CD14-positive monocyte (primary cell): Measurements from ENCODE around the gene C2. TPM values are rescaled to one million over a fixed set of nuclear protein-coding genes. Genes with fewer than 3 reads are reported as not detected.

Source experiments
- DNase-seq, 3 donors: peaks; one replicate each; pipeline ENCODE4 v3.0.0-alpha.2; 2011 to 2022
- H2AFZ ChIP-seq: 2 replicates; pipeline ENCODE4 v1.6.0; 2012; ENCODE audit warnings: mild to moderate bottlenecking, low read depth, low read length, inconsistent platforms; ENCODE audit not compliant: insufficient read depth, poor library complexity, severe bottlenecking
- H3K27ac ChIP-seq, 2 donors: 1 replicate in 1 of 2; 2 replicates in 1 of 2; pipeline ENCODE4 v1.5.1; 2012 to 2013; ENCODE audit warnings: low read length in 2 of 2, control low read depth in 1 of 2, inconsistent platforms in 1 of 2, low read depth in 1 of 2, mild to moderate bottlenecking in 1 of 2
- H3K27me3 ChIP-seq, 2 donors: one replicate each; pipeline versions ENCODE4 v1.6.0 to v1.6.1; 2011 to 2013; ENCODE audit warnings: low read length in 2 of 2; ENCODE audit not compliant: control insufficient read depth in 2 of 2, insufficient read depth in 2 of 2
- H3K36me3 ChIP-seq, 2 donors: replicated peaks in 1 of 2; 1 replicate in 1 of 2; 2 replicates in 1 of 2; pipeline versions ENCODE4 v1.5.1 to v1.6.1; 2012 to 2013; ENCODE audit warnings: low read length in 2 of 2, control low read depth in 1 of 2, inconsistent platforms in 1 of 2, mild to moderate bottlenecking in 1 of 2; ENCODE audit not compliant: insufficient read depth in 2 of 2, control insufficient read depth in 1 of 2
- H3K4me1 ChIP-seq, 2 donors: 1 replicate in 1 of 2; 2 replicates in 1 of 2; pipeline versions ENCODE4 v1.5.1 to v1.6.1; 2012 to 2013; ENCODE audit warnings: low read length in 2 of 2, control low read depth in 1 of 2, inconsistent platforms in 1 of 2, mild to moderate bottlenecking in 1 of 2, moderate library complexity in 1 of 2; ENCODE audit not compliant: insufficient read depth in 2 of 2, control insufficient read depth in 1 of 2
- H3K4me2 ChIP-seq: replicated peaks from 2 replicates; pipeline ENCODE3; 2012; ENCODE audit warnings: low read length, moderate library complexity, mild to moderate bottlenecking; ENCODE audit not compliant: poor library complexity, severe bottlenecking; ENCODE audit errors: extremely low read depth
- H3K4me3 ChIP-seq, 3 experiments: fragments of 200-600 bp in 1 of 3; sonication (generic) in 1 of 3; replicated peaks in 1 of 3; 1 replicate in 2 of 3; 2 replicates in 1 of 3; pipeline ENCODE4 v1.5.1; 2011 to 2013; ENCODE audit warnings: low read length in 3 of 3, mild to moderate bottlenecking in 3 of 3, control low read depth in 2 of 3, low read depth in 2 of 3, inconsistent platforms in 1 of 3, moderate library complexity in 1 of 3
- H3K79me2 ChIP-seq: 2 replicates; pipeline ENCODE4 v1.6.0; 2012; ENCODE audit warnings: mild to moderate bottlenecking, control low read depth, inconsistent platforms, low read length, moderate library complexity; ENCODE audit not compliant: insufficient read depth
- H3K9ac ChIP-seq: 2 replicates; pipeline ENCODE4 v1.6.0; 2017; ENCODE audit warnings: low read length, mild to moderate bottlenecking; ENCODE audit not compliant: insufficient read depth, poor library complexity, severe bottlenecking
- H3K9me3 ChIP-seq, 2 donors: replicated peaks in 1 of 2; 1 replicate in 1 of 2; 2 replicates in 1 of 2; pipeline versions ENCODE4 v1.5.1 to v1.6.1; 2012 to 2013; ENCODE audit warnings: low read length in 2 of 2, control low read depth in 1 of 2; ENCODE audit not compliant: control insufficient read depth in 1 of 2, insufficient read depth in 1 of 2
- H4K20me1 ChIP-seq: 2 replicates; pipeline ENCODE4 v1.6.0; 2012; ENCODE audit warnings: mild to moderate bottlenecking, low read length, control low read depth, moderate library complexity; ENCODE audit not compliant: insufficient read depth
- H3K27ac Mint-ChIP-seq, 7 donors: one replicate each; pipeline ENCODE4 v1.8.0; 2020; ENCODE audit warnings: mild to moderate bottlenecking in 7 of 7, mixed read lengths in 7 of 7, moderate library complexity in 6 of 7, inconsistent platforms in 2 of 7
- H3K27me3 Mint-ChIP-seq, 3 donors: one replicate each; pipeline ENCODE4 v1.8.0; 2021 to 2022; ENCODE audit warnings: low read depth in 3 of 3, mild to moderate bottlenecking in 3 of 3, mixed read lengths in 3 of 3, moderate library complexity in 3 of 3, inconsistent platforms in 1 of 3
- H3K36me3 Mint-ChIP-seq, 2 donors: one replicate each; pipeline ENCODE4 v1.8.0; 2020; ENCODE audit warnings: mixed read lengths in 2 of 2, inconsistent platforms in 1 of 2, mild to moderate bottlenecking in 1 of 2
- H3K4me1 Mint-ChIP-seq: one replicate; pipeline ENCODE4 v1.8.0; 2020; ENCODE audit warnings: mild to moderate bottlenecking, mixed read lengths
- H3K4me3 Mint-ChIP-seq, 2 donors: one replicate each; pipeline ENCODE4 v1.8.0; 2020; ENCODE audit warnings: mild to moderate bottlenecking in 2 of 2, mixed read lengths in 2 of 2, moderate library complexity in 1 of 2
- H3K9me3 Mint-ChIP-seq, 7 donors: one replicate each; pipeline ENCODE4 v1.8.0; 2020 to 2022; ENCODE audit warnings: mixed read lengths in 7 of 7, mild to moderate bottlenecking in 6 of 7, moderate library complexity in 6 of 7, inconsistent platforms in 2 of 7
- WGBS: methylation state at CpG from one replicate; pipeline ENCODE4 v1.1.5; 2013; ENCODE audit warnings: missing lambda C conversion rate; ENCODE audit not compliant: insufficient coverage; 5-methylcytosine and 5-hydroxymethylcytosine counted together
- intact Hi-C, 2 donors: fragments of 100-400 bp; cut with micrococcal nuclease; formaldehyde crosslinking; loops; one replicate each; pipeline versions ENCODE4 v1.15.0 to v1.15.1; 2023
- polyA plus RNA-seq, 3 donors: library from polyadenylated mRNA; depleted of rRNA in 1 of 3; unstranded in 2 of 3; stranded (reverse) in 1 of 3; fragments of 300-500 nt in 2 of 3; fragments of >200 nt in 1 of 3; fragmentation: Illumina TruSeq in 2 of 3; gene quantifications; 1 replicate in 2 of 3; 2 replicates in 1 of 3; pipeline ENCODE4 v1.2.3, GENCODE V29; 2012 to 2021
- TF ChIP-seq, protein P1 (sequence below): fragments of 200-600 bp; IDR thresholded peaks from one replicate; pipeline ENCODE4 v1.8.0; 2022; ENCODE audit warnings: antibody characterized with exemption, mild to moderate bottlenecking

C2 gene
- polyA plus RNA-seq, 3 donors: 5.4 to 7.2 (median 6.5) TPM

DNA sequence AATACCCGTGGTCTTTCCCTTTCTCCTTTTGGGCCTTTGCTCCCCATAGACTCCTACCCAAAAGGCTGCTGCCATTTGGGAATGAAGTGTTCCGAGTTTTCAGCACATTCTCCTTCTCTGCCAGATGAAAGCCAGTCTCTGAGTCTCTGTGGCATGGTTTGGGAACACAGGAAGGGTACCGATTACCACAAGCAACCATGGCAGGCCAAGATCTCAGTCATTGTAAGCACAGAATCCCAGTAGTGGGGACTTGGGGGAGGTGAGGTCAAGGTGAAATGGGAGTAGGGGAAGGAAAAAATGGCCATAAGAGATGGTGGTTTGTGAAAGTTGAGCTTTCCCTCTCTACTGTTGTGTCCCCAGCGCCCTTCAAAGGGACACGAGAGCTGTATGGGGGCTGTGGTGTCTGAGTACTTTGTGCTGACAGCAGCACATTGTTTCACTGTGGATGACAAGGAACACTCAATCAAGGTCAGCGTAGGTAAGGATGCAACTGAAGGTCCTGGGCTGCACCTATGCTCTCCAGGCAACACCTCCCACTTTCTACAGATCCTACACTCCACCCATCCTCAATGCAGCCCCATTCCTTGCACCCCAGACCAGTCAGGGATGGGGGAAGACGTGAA lies 22.5 kb downstream of the C2 start:
- H2AFZ ChIP-seq: no peak overlapping the region
- no peaks in the 10 kb centered on the region for H4K20me1 ChIP-seq
- peaks cover 3 to 4% of the 10 kb centered on the region in 2 donors for H3K4me1 ChIP-seq
- H3K9ac ChIP-seq: no peak overlapping the region
- Mint-ChIP-seq H3K36me3 (peaks cover 35 to 37% of the 10 kb centered on the region in 2 donors), H3K4me1 (peaks cover 20% of the 10 kb centered on the region), H3K4me3 (no peak overlapping the region), H3K27me3 (peaks cover 5 to 18% (median 15%) of the 10 kb centered on the region in 3 donors), H3K9me3 (peaks cover 0 to 1% (median 0%) of the 10 kb centered on the region in 7 donors), H3K27ac (no peak overlapping the region)
- H3K27ac ChIP-seq: no peak overlapping the region
- WGBS: 100% methylated on average over 3 of the region's 7 CpGs
- peaks cover 44% of the 10 kb centered on the region in 2 donors for H3K36me3 ChIP-seq
- intact Hi-C loops: loop anchor here in 1 of 2 donors (5.0 to 10.0 kb wide), 3 partner anchors 53 to 405 kb away; partner anchors contain the start of genes ATP6V1G2, DDX39B, EHMT2 and NFKBIL1
- DNase-seq: no peak
- TF ChIP-seq, protein P1, sequence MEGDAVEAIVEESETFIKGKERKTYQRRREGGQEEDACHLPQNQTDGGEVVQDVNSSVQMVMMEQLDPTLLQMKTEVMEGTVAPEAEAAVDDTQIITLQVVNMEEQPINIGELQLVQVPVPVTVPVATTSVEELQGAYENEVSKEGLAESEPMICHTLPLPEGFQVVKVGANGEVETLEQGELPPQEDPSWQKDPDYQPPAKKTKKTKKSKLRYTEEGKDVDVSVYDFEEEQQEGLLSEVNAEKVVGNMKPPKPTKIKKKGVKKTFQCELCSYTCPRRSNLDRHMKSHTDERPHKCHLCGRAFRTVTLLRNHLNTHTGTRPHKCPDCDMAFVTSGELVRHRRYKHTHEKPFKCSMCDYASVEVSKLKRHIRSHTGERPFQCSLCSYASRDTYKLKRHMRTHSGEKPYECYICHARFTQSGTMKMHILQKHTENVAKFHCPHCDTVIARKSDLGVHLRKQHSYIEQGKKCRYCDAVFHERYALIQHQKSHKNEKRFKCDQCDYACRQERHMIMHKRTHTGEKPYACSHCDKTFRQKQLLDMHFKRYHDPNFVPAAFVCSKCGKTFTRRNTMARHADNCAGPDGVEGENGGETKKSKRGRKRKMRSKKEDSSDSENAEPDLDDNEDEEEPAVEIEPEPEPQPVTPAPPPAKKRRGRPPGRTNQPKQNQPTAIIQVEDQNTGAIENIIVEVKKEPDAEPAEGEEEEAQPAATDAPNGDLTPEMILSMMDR: no peak
- H3K9me3 ChIP-seq: no peaks in the 10 kb centered on the region
- H3K4me3 ChIP-seq: no peak overlapping the region
- H3K4me2 ChIP-seq: no peak overlapping the region
- no peaks in the 10 kb centered on the region for H3K79me2 ChIP-seq
- H3K27me3 ChIP-seq: no peaks in the 10 kb centered on the region

DNA sequence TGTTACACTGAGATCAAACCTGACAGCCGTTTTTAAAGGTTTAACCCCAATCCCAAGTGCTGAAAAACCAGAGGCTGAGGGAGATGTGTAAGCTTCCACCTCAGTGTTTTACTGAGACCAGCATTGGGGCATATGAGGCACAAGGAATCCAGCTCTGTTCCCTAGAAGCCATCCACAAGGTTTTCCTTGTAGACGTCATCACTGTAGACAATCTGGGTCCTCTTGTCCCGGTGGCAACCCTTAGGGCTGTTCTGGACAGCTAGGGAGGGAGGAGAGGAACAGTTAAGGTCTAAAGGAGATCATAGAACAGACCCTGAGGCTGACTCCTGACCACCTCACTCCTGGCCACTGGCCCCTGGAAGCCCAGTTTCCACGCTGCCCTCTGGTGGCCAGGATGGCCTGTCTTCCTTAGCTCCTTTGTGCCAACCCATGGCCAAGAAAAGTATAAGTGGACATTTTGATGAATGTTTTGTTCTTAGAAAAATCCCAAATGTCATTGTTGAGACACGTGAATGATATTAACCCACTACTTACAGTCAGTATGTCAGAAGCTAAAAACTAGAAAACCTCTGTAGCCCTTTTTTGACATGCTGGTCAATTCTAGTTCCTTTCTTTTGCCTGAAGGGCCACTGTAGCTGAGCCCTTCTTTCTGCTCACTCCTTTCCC lies 24.8 kb downstream of the C2 start:
- Histone ChIP-seq H2AFZ (no peak overlapping the region), H3K9me3 (no peaks in the 10 kb centered on the region), H3K4me2 (no peak overlapping the region), H4K20me1 (no peaks in the 10 kb centered on the region), H3K4me1 (no peaks in the 10 kb centered on the region), H3K36me3 (peaks cover 61 to 67% of the 10 kb centered on the region in 2 donors), H3K9ac (no peak overlapping the region), H3K27me3 (no peaks in the 10 kb centered on the region), H3K79me2 (no peaks in the 10 kb centered on the region), H3K27ac (peak overlapping the region in 1 of 2 donors; percentile 10), H3K4me3 (no peak overlapping the region)
- Mint-ChIP-seq H3K9me3 (peaks cover 0 to 1% (median 0%) of the 10 kb centered on the region in 7 donors), H3K27ac (peak overlapping the region in 4 of 7 donors; percentile 5 to 84 (median 35)), H3K27me3 (peaks cover 1 to 16% (median 3%) of the 10 kb centered on the region in 3 donors), H3K4me3 (no peak overlapping the region), H3K4me1 (peaks cover 12% of the 10 kb centered on the region), H3K36me3 (peaks cover 55 to 56% of the 10 kb centered on the region in 2 donors)
- TF ChIP-seq, protein P1: peak; percentile 85
- DNase-seq: peak; percentile 51 to 60 (median 59)
- 100% methylated on average over 1 of the region's 5 CpGs for WGBS
- intact Hi-C loops: loop anchor here in 1 of 2 donors (5.0 to 10.0 kb wide), 3 partner anchors 55 to 407 kb away; partner anchors contain the start of genes ATP6V1G2, DDX39B, EHMT2 and NFKBIL1
